GM10248 (cell line): ENCODE results near the gene SLC6A6.
A peak's percentile ranks its signal among the peaks of the same experiment; 100 is the strongest.

ENCODE experiments used
- CTCF ChIA-PET: fragments of 300-600 bp; sonication (Branson Sonifier 250); formaldehyde crosslinking; extraction: SDS; loops from one replicate; lab custom pipeline; 2021; ENCODE audit warnings: antibody characterized with exemption; lab: Yijun Ruan, JAX
- POLR2A ChIA-PET: fragments of 350-650 bp; sonication (Branson Sonifier 250); formaldehyde crosslinking; extraction: SDS; loops from one replicate; lab custom pipeline; 2020; ENCODE audit warnings: antibody characterized with exemption; lab: Yijun Ruan, JAX
- DNase-seq: peaks from one replicate; pipeline ENCODE4 v3.0.0; 2012; ENCODE audit errors: extremely low spot score
- CTCF ChIP-seq: IDR thresholded peaks from 2 replicates; pipeline ENCODE4 v1.5.1; 2012; ENCODE audit warnings: mild to moderate bottlenecking, low read depth; ENCODE audit errors: extremely low read depth, missing control alignments, control extremely low read depth

Gene SLC6A6

DNA sequence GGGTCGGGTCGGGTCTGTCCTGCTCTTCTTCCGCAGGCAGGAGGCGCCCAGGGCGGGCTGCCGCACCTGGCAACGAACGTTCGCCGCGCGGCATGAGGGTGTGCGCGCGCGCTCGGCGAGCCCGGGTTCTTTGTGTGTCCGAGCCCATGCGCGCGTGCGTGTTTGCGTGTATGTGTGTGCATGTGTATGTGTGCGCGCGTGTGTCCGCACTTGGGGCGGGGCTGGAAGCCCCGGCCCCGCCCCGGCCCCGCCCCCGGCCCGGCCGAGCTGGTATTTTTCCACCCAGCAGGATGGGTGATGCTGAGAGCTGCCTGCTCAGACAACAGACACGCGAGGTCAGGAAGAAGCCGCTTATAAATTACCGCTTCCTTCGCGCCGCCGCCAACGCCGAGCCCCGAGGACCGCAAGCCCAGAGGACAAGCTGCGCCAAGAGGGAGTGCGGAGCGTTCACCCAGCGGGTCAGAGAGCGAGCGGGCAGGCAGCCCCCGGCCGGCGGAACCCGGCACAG is at the start of gene SLC6A6:
SLC6A6 (plus strand) TSS at position 303 of the 508 bp plus-strand sequence. CDS start 41,029 bp downstream, outside the sequence.
- POLR2A ChIA-PET: no interaction called here
- peak; percentile 41 for TF ChIP-seq CTCF
- CTCF ChIA-PET: interaction anchor here (0.9 to 3.3 kb wide), 9 partner anchors 19 to 65 kb away, joined by 3 to 14 read pairs (median 4); no protein-coding TSS in a partner anchor
- peak; percentile 91 for DNase-seq

- no peak for TF ChIP-seq CTCF
- POLR2A ChIA-PET: no interaction called here
- CTCF ChIA-PET: no interaction called here
- DNase-seq: no peak
Measured at GRCh38 chr3:14353502-14353901, 48.9 kb upstream of the SLC6A6 start.

DNA sequence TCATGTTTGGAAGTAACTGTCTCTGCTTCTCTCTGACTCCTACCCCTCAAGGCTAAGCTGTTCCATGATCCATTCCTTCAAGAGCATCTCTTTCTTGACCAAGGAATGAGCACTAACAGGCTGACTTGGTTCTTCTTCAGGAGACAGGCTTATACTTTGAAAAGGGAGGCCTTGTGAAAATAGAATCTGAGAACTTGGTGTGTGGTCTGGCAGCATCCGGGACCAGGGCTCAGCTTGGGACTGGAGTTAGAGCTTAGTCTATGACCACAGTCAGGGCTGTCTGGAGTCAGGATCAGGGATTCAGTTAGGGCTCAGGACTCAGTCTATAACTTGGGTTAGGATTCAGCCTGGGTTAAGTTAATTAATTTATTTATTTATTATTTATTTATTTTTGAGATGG is 44.9 kb upstream of the SLC6A6 start:
- CTCF ChIA-PET: interaction anchor here (1.3 to 1.5 kb wide), 2 partner anchors 10 to 13 kb away, joined by 3 to 5 read pairs; no protein-coding TSS in a partner anchor
- no peak for DNase-seq
- TF ChIP-seq CTCF: no peak
- POLR2A ChIA-PET: no interaction called here

DNA sequence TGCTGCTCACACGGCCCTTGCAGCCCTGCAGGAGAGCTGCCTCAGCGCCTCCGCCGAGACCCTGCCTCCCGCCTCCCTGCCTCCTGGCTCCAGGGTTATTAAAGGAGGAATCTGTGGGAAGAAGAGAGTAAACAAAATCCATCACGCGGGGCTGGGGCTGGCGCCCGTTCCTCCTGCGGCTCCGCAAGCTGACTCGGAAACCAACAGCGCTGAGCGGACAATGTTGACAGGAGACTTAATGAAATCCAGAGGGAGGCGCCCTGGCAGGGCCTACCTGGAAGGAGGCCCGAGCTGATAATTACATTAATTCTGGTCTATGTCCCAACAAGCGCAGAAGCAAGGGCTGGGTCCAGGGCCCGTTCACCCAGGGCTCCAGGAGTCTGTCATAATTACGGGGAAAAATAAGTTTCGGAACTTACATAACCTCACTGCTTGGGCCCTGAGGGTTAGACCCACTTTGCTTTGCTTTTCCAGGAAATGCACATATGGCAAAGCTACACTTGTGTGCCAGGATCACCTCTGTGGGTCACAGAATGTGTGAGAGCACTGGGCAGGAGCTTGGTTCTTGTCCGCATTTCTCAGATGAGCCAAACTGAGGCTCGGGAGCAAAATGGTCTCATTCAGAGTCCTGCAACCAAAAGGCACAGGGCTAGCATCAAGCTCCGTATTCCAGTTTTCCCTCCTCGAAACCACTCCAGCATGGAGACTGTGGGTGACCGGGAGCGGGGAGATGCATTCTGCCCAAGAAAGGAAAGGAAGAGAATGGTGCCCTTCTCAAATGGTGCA is 43.8 kb upstream of the SLC6A6 start:
- ChIA-PET CTCF (no interaction called here), POLR2A (no interaction called here)
- TF ChIP-seq CTCF: no peak
- no peak for DNase-seq

GRCh38 chr3:14359348-14359747 is 43.1 kb upstream of the SLC6A6 start:
- ChIA-PET POLR2A (no interaction called here), CTCF (no interaction called here)
- no peak for DNase-seq
- TF ChIP-seq CTCF: no peak

DNA sequence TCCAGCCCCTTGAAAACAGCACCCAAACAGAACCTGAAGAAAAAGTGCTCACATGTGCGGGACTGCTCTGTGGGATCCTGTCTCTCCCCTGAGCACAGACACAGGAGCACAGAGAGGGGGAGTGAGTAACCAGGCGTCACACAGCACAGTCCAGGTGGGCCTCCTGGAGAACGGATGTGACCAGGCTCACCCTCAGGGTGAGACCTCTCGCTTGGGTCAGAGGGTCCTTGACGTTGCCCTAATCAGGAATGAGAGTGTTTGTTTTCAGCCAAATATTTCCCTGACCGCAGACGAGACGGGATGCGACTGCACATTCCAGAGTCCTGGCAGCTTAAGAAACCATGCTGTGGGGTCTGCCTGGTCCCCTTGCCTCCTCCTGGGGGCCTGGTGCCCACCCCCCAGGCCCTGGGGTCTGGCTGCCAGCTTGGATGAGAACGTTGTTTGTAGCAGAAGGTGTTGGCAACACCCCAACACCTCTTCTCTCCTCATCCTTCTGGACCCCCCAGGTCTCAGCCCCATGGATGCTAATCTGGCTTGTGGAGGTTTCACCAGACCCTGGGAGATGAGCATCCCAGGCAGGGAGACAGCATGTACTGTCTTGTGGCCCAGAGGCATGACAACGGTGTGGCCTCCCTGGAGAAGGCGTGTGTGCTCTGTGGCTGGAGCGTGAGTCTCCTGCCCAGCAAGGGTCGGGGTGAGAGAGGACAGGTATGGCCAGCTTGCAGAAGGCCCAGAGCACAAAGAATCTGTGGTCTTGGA is 42.1 kb upstream of the SLC6A6 start:
- DNase-seq: no peak
- CTCF ChIA-PET: no interaction called here
- no peak for TF ChIP-seq CTCF
- POLR2A ChIA-PET: no interaction called here
